BE2C (cell line): Measurements from ENCODE around the gene CAMK1D.

ENCODE experiments used
- DNase-seq: peaks from one replicate; pipeline ENCODE4 v3.0.0-alpha.2; 2020
- H3K27me3 ChIP-seq: fragments of 250-450 bp; sonication (Bioruptor Pico); 2 replicates; pipeline ENCODE4 v1.5.1; 2020; ENCODE audit warnings: mild to moderate bottlenecking
- H3K36me3 ChIP-seq: fragments of 250-450 bp; sonication (Bioruptor Pico); 2 replicates; pipeline ENCODE4 v1.5.1; 2020; ENCODE audit warnings: mild to moderate bottlenecking
- H3K4me1 ChIP-seq: fragments of 250-450 bp; sonication (Bioruptor Pico); 2 replicates; pipeline ENCODE4 v1.5.1; 2020
- H3K4me3 ChIP-seq: 2 replicates; pipeline ENCODE4 v1.5.1; 2011; ENCODE audit warnings: low read depth, low read length
- H3K9me3 ChIP-seq: fragments of 250-450 bp; sonication (Bioruptor Pico); 2 replicates; pipeline ENCODE4 v1.5.1; 2020
- TF ChIP-seq, protein P1 (sequence below): IDR thresholded peaks from 2 replicates; pipeline ENCODE4 v1.5.1; 2012; ENCODE audit warnings: mild to moderate bottlenecking, low read depth, low read length

CAMK1D gene

DNA sequence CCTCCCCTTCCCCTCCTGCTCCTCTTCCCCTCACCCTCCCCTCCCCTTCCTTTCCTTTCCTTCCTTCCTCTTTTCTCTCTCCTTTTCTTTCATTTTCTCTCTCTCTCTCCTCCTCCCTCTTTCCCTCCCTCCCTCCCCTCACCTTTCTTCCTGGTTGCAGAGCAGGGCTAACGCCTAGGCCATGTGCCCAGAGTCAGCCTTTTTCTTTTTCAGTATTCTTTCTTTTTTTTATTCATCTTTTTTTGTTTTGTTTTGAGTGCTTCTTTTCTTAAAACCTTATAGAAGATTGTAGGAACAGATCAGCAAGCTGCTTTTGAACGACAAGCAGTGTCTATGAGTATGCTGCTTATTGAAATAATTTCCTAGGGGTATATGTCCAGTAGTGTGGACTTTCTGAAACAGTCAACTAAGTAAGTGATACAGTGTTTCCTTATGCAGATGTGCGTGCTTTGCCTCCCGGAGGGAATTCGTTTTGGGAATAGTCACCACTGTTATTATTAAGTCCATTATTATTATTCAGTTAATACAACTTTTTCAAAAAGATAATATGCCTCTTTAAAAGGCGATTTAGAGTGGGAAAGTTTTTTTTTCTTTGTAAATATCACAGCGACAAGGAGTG is 219.2 kb downstream of the CAMK1D start:
- no peak for DNase-seq
- TF ChIP-seq, protein P1, sequence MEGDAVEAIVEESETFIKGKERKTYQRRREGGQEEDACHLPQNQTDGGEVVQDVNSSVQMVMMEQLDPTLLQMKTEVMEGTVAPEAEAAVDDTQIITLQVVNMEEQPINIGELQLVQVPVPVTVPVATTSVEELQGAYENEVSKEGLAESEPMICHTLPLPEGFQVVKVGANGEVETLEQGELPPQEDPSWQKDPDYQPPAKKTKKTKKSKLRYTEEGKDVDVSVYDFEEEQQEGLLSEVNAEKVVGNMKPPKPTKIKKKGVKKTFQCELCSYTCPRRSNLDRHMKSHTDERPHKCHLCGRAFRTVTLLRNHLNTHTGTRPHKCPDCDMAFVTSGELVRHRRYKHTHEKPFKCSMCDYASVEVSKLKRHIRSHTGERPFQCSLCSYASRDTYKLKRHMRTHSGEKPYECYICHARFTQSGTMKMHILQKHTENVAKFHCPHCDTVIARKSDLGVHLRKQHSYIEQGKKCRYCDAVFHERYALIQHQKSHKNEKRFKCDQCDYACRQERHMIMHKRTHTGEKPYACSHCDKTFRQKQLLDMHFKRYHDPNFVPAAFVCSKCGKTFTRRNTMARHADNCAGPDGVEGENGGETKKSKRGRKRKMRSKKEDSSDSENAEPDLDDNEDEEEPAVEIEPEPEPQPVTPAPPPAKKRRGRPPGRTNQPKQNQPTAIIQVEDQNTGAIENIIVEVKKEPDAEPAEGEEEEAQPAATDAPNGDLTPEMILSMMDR: no peak
- Histone ChIP-seq H3K9me3 (no peaks in the 10 kb centered on the region), H3K4me3 (no peak overlapping the region), H3K4me1 (no peaks in the 10 kb centered on the region), H3K36me3 (no peaks in the 10 kb centered on the region), H3K27me3 (no peaks in the 10 kb centered on the region)

DNA sequence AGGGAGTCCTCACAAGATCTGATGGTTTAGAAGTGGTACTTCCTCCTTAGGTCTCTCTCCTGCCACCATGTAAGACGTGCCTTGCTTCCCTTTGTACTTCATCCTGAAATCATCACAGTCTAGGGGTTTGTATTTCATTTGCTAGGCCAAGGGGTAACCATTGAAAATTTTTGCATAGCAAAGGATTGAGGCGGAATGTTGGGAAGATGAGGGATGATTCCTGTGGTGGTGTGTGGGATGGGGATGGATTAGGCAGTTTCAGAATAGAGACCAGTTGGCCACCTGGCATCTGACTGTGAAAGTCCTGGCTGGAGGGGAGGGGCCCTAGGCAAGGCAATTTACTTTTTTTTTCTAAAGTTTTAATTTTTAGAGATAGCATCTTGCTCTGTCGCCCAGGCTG is 222.9 kb downstream of the CAMK1D start:
- H3K4me1 ChIP-seq: no peaks in the 10 kb centered on the region
- TF ChIP-seq, protein P1: no peak
- no peaks in the 10 kb centered on the region for H3K36me3 ChIP-seq
- DNase-seq: no peak
- H3K27me3 ChIP-seq: no peaks in the 10 kb centered on the region
- no peaks in the 10 kb centered on the region for H3K9me3 ChIP-seq
- H3K4me3 ChIP-seq: no peak overlapping the region

DNA sequence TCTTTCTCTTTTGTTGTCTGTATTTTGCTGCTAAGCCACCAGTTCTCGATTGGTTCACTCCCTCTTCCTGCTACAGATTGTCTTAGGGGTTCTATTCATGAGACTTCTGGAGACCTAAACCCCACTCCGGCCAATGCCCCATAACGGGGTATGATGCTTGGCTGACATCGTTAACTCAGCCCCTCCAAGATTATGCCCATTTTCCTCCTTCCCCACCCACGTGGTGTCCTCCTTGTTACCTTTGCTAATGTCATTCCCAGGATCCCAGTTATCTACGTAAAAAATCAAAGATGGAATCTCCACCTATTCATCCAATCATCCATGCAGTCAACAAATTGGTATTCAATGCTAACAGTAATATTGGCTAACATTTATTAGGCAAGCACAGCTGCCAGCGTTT is 228.3 kb downstream of the CAMK1D start:
- TF ChIP-seq, protein P1: no peak
- DNase-seq: no peak
- Histone ChIP-seq H3K4me1 (no peaks in the 10 kb centered on the region), H3K36me3 (no peaks in the 10 kb centered on the region), H3K27me3 (no peaks in the 10 kb centered on the region), H3K9me3 (no peaks in the 10 kb centered on the region), H3K4me3 (no peak overlapping the region)

DNA sequence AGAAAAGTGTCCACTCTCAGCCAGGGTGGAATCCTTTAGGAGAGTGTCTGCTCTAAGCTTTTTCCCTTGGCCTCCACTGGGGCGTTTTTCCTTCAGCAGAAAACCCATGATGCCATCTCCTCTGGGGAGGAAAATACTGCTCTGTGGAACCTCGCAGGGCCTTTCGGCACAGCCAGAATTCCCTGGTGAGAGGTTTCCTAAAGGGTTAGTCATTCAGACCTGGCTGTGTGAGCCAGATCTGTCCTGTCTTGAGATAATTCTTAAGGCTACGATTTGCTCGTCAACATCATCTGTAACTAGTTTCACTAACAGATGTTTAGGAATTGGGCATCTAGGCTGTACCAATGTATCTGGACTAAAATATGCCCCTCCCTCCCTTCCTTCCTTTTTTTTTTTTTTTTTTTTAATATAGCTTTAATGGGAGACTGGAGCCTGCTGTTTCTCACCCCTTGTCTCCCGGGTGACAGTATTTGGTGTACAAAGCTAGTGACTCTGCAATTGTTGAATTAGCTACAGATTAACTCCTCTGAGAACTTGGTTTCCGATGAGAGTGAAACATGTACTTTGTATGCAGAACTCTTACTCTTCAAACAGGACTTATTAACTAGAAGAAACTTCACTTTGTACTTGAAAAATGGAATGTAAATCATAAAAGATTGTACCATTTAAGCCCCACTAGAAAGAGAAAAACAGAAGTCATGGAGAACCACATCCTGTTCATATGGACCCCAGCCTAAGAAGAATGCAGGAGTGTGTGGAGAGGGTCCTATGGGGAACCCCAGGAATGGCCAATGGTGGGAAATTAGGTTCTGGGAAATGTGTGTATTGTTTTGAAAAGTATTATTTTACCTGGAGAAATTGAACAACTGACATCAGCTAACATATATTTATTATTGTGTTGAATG is 230.9 kb downstream of the CAMK1D start:
- no peak for DNase-seq
- no peaks in the 10 kb centered on the region for H3K36me3 ChIP-seq
- H3K27me3 ChIP-seq: no peaks in the 10 kb centered on the region
- TF ChIP-seq, protein P1: no peak
- no peaks in the 10 kb centered on the region; the same call in 1 of the 2 replicates for H3K9me3 ChIP-seq
- no peaks in the 10 kb centered on the region; the same call in 1 of the 2 replicates for H3K4me1 ChIP-seq
- H3K4me3 ChIP-seq: no peak overlapping the region

DNA sequence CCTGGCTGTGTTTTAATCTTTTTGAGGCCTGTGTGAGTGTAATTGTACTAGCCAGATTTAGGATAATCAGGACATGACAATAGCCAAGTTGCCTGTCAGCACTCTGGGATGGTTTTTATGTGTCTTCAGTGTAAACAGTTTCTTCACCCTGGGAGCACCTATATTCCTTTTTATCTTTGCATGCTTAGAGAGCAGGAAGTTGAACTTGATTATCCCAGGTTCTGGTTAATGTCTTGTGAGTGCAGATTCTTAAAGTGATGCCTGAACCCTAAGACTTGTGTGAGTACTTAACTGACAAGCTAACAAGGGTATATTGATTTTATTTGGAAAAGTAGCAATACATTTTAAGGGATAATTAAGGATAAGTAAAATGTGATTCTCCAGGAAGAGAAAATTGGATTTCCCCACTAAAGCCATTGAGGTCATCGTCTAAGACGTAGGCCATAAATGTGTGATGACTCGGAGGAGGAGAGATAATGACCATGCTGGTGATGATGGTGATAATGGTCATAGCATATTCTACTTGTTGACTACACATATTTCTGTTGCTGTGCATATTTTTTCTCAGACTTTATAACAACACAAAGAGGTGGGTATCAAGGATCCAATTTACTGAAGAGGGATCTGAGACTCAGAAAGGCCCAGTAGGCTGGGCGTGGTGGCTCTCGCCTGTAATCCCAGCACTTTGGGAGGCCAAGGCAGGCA is 234.7 kb downstream of the CAMK1D start:
- TF ChIP-seq, protein P1: no peak

More for the DNA sequence above, 234.7 kb downstream of the CAMK1D start:
- no peaks in the 10 kb centered on the region; the same call in 1 of the 2 replicates for H3K4me1 ChIP-seq
- DNase-seq: no peak
- H3K4me3 ChIP-seq: no peak overlapping the region
- no peaks in the 10 kb centered on the region; the same call in 1 of the 2 replicates for H3K9me3 ChIP-seq
- H3K36me3 ChIP-seq: no peaks in the 10 kb centered on the region
- no peaks in the 10 kb centered on the region for H3K27me3 ChIP-seq
